ENCODE data around the gene TAAR1. TPM values are rescaled to one million over a fixed set of nuclear protein-coding genes. Genes with fewer than 3 reads are reported as not detected.

TAAR1 gene
- total and polyA plus RNA-seq, 10 of the 15 experiments (the other 5 are each of a cell fraction or from before 2014, with no cell fraction given): not detected

DNA sequence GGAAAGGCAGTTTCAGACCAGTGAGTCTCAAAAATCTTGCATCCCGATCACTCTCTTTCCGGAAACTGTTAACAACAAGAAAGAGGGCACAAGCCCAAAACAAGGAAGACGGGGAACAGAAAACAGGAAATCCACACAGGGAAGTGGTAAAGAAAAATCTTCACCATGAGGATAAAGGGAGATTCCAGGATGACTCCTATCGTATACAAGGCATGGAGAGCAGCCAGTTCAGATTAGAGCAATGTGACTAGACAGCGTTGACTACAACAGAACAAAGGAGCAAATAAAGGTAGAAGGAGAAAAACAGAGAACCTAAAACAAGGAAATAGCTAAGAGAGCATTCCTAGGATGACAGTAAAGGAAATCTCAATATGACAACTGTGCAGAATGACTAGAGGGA is 28.3 kb upstream of the TAAR1 start:
- Histone ChIP-seq H2AFZ (ENCODE audit: control insufficient read depth, low read depth, low read length) (no peak overlapping the region), H3K27ac (ENCODE audit: control insufficient read depth, insufficient read depth) (no peak overlapping the region), H3K79me2 (ENCODE audit: control insufficient read depth, insufficient read depth, low read length) (no peaks in the 10 kb centered on the region), H3K36me3 (ENCODE audit: control insufficient read depth in 2 of 2, insufficient read depth in 2 of 2, low read length in 1 of 2) (no peaks in the 10 kb centered on the region), H3K4me2 (ENCODE audit: control insufficient read depth, insufficient read depth) (no peak overlapping the region), H3K9me3 (replicated peaks; ENCODE audit: control insufficient read depth, insufficient read depth, low read length) (no peaks in the 10 kb centered on the region), H3K9ac (ENCODE audit: control insufficient read depth, insufficient read depth, low read length) (no peak overlapping the region), H3K4me1 (ENCODE audit: control insufficient read depth, insufficient read depth, low read length) (no peaks in the 10 kb centered on the region), H4K20me1 (ENCODE audit: control insufficient read depth, insufficient read depth) (no peaks in the 10 kb centered on the region), H3K4me3 (no peak overlapping the region), H3K27me3 (replicated peaks in 1 of 2; ENCODE audit: control insufficient read depth in 2 of 2, insufficient read depth in 2 of 2, low read length in 1 of 2) (peaks cover 0 to 1% of the 10 kb centered on the region in 2 experiments; a peak in 1 of 4 replicates)
- WGBS (ENCODE audit: insufficient coverage, insufficient replicate concordance, low lambda C conversion rate, missing lambda C conversion rate): 49% methylated on average over 5 of the region's 5 CpGs
- intact Hi-C loops (cut with micrococcal nuclease; ENCODE audit: unreplicated experiment): no loop called here
- no TSS peak for BruUV-seq (replicated peaks)
- no peak for FAIRE-seq
- no peak for ATAC-seq
- no peak for DNase-seq (ENCODE audit: low read depth, low spot score)
- TF ChIP-seq EED (IDR thresholded peaks at IDR 0.05; ENCODE audit: low read depth) (no peak), SP1 (IDR thresholded peaks at IDR 0.05; ENCODE audit: low read depth, low read length) (no peak), TCF7 (IDR thresholded peaks at IDR 0.05; ENCODE audit: borderline replicate concordance) (no peak), YBX1 (IDR thresholded peaks at IDR 0.05) (no peak), PML (IDR thresholded peaks at IDR 0.05; ENCODE audit: low read length) (no peak), NFIC (IDR thresholded peaks at IDR 0.05; ENCODE audit: low read depth, low read length) (no peak)
- TF ChIP-seq, protein P1, sequence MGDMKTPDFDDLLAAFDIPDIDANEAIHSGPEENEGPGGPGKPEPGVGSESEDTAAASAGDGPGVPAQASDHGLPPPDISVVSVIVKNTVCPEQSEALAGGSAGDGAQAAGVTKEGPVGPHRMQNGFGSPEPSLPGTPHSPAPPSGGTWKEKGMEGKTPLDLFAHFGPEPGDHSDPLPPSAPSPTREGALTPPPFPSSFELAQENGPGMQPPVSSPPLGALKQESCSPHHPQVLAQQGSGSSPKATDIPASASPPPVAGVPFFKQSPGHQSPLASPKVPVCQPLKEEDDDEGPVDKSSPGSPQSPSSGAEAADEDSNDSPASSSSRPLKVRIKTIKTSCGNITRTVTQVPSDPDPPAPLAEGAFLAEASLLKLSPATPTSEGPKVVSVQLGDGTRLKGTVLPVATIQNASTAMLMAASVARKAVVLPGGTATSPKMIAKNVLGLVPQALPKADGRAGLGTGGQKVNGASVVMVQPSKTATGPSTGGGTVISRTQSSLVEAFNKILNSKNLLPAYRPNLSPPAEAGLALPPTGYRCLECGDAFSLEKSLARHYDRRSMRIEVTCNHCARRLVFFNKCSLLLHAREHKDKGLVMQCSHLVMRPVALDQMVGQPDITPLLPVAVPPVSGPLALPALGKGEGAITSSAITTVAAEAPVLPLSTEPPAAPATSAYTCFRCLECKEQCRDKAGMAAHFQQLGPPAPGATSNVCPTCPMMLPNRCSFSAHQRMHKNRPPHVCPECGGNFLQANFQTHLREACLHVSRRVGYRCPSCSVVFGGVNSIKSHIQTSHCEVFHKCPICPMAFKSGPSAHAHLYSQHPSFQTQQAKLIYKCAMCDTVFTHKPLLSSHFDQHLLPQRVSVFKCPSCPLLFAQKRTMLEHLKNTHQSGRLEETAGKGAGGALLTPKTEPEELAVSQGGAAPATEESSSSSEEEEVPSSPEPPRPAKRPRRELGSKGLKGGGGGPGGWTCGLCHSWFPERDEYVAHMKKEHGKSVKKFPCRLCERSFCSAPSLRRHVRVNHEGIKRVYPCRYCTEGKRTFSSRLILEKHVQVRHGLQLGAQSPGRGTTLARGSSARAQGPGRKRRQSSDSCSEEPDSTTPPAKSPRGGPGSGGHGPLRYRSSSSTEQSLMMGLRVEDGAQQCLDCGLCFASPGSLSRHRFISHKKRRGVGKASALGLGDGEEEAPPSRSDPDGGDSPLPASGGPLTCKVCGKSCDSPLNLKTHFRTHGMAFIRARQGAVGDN (IDR thresholded peaks at IDR 0.05): no peak
- ChIA-PET POLR2A (no interaction called here), SMC1A (ENCODE audit: uncharacterized antibody, unreplicated experiment) (no interaction called here), RAD21 (ENCODE audit: unreplicated experiment) (no interaction called here), CTCF (interaction anchor here (1.0 to 1.1 kb wide), 2 partner anchors 80 to 111 kb away, joined by 3 read pairs; partner anchors contain the start of gene SLC18B1)
- in situ Hi-C loops (cut with MboI): no loop called here
